ENCODE measurements around the gene CRTAC1. TPM values are rescaled to one million over a fixed set of nuclear protein-coding genes. Genes with fewer than 3 reads are reported as not detected.
A peak's percentile ranks its signal among the peaks of the same experiment; 100 is the strongest.

CRTAC1 gene
- total and polyA plus RNA-seq, 9 of the 15 experiments (the other 6 are each of a cell fraction or from before 2014, with no cell fraction given) = not detected

- no peak for TF ChIP-seq MTA3 (IDR thresholded peaks at IDR 0.05; ENCODE audit: borderline replicate concordance)
- no peak for TF ChIP-seq OTX1 (CRISPR knock-in tag; IDR thresholded peaks at IDR 0.05)
- TF ChIP-seq ZNF318 (IDR thresholded peaks at IDR 0.05; ENCODE audit: borderline replicate concordance in 1 of 2, low read depth in 1 of 2) = no peak
- no peak for TF ChIP-seq CLOCK (CRISPR knock-in tag; IDR thresholded peaks at IDR 0.05; ENCODE audit: borderline replicate concordance)
- no peak for TF ChIP-seq HDAC6 (IDR thresholded peaks at IDR 0.05; ENCODE audit: low read depth, low read length)
- 0 out of 2 replicates have a peak, but pooled peaks have one; percentile 21 for TF ChIP-seq USF1 (CRISPR knock-in tag; IDR thresholded peaks at IDR 0.05)
- TF ChIP-seq CBX1 (IDR thresholded peaks at IDR 0.05; ENCODE audit: low read depth) = no peak
- TF ChIP-seq CEBPB (tag; IDR thresholded peaks at IDR 0.05) = no peak
- TF ChIP-seq ETS1 (conservative IDR thresholded peaks at IDR 0.05; ENCODE audit: control insufficient read depth, low read depth, low read length) = no peak
- TF ChIP-seq ATF7 (IDR thresholded peaks at IDR 0.05) = no peak; the same call in 1 of the 2 replicates
- TF ChIP-seq GTF2A2 (tag; IDR thresholded peaks at IDR 0.05) = no peak
- TF ChIP-seq POLR2AphosphoS2 (IDR thresholded peaks at IDR 0.05; ENCODE audit: low read length) = no peak
- TF ChIP-seq ESRRA (IDR thresholded peaks at IDR 0.05; ENCODE audit: borderline replicate concordance, low read depth) = peak; percentile 29; the same call in 1 of the 2 replicates
These were observed 161.1 kb downstream of the CRTAC1 start (continued) for GRCh38 chr10:97869091-97870042.
